KOPT-K1 (cell line): ENCODE data around the gene COA8.

Experiments
- H3K27ac ChIP-seq: fragments of 200-600 bp; sonication (generic); 2 replicates; pipeline ENCODE4 v1.5.1; 2016; ENCODE audit warnings: antibody characterized with exemption, mild to moderate bottlenecking, low read depth, low read length; ENCODE audit not compliant: poor library complexity, severe bottlenecking
- H3K36me3 ChIP-seq: fragments of 200-600 bp; sonication (generic); 2 replicates; pipeline ENCODE4 v1.5.1; 2017; ENCODE audit warnings: antibody characterized with exemption, mild to moderate bottlenecking, low read length, moderate library complexity; ENCODE audit not compliant: insufficient read depth
- H3K9me3 ChIP-seq: fragments of 200-600 bp; sonication (generic); 2 replicates; pipeline ENCODE4 v1.5.1; 2017; ENCODE audit warnings: antibody characterized with exemption, low read length, mild to moderate bottlenecking; ENCODE audit not compliant: insufficient read depth, poor library complexity, severe bottlenecking

COA8 gene

GRCh38 chr14:103625356-103626095 is 62.8 kb downstream of the COA8 start:
- no peaks in the 10 kb centered on the region for H3K9me3 ChIP-seq
- no peak overlapping the region for H3K27ac ChIP-seq
- H3K36me3 ChIP-seq: no peaks in the 10 kb centered on the region

GRCh38 chr14:103626146-103626850 is 63.5 kb downstream of the COA8 start:
- Histone ChIP-seq H3K9me3 (no peaks in the 10 kb centered on the region), H3K27ac (no peak overlapping the region), H3K36me3 (no peaks in the 10 kb centered on the region)

- Histone ChIP-seq H3K36me3 (peaks cover 7% of the 10 kb centered on the region; the same call in 1 of the 2 replicates), H3K9me3 (no peaks in the 10 kb centered on the region), H3K27ac (no peak overlapping the region)
Observed at GRCh38 chr14:103627073-103628025, 64.6 kb downstream of the COA8 start.

- Histone ChIP-seq H3K36me3 (peaks cover 8% of the 10 kb centered on the region; the same call in 1 of the 2 replicates), H3K27ac (peak overlapping the region; percentile 69), H3K9me3 (no peaks in the 10 kb centered on the region)
Observed at GRCh38 chr14:103628221-103628683, 65.5 kb downstream of the COA8 start.

- Histone ChIP-seq H3K27ac (peak within 1 kb of the TSS; percentile 69), H3K9me3 (no peaks in the 10 kb centered on the region), H3K36me3 (peaks cover 8% of the 10 kb centered on the region; the same call in 1 of the 2 replicates)
Observed at GRCh38 chr14:103628684-103629502, 66.1 kb downstream of the COA8 start, which contains the start of gene KLC1. KLC1 (plus strand) TSS chr14:103629211; CDS start chr14:103654565, 25,354 bp downstream.

- Histone ChIP-seq H3K27ac (peak overlapping the region; percentile 69), H3K9me3 (no peaks in the 10 kb centered on the region), H3K36me3 (peaks cover 8% of the 10 kb centered on the region; the same call in 1 of the 2 replicates)
Observed at GRCh38 chr14:103629503-103630121, 66.9 kb downstream of the COA8 start.

- no peaks in the 10 kb centered on the region for H3K9me3 ChIP-seq
- peaks cover 8% of the 10 kb centered on the region; the same call in 1 of the 2 replicates for H3K36me3 ChIP-seq
- H3K27ac ChIP-seq: peak overlapping the region; percentile 69
Observed at GRCh38 chr14:103630364-103631108, 67.8 kb downstream of the COA8 start.

- no peak overlapping the region for H3K27ac ChIP-seq
- peaks cover 12% of the 10 kb centered on the region; the same call in 1 of the 2 replicates for H3K36me3 ChIP-seq
- H3K9me3 ChIP-seq: no peaks in the 10 kb centered on the region
Observed at GRCh38 chr14:103633391-103633790, 70.6 kb downstream of the COA8 start.

- no peaks in the 10 kb centered on the region for H3K9me3 ChIP-seq
- no peak overlapping the region for H3K27ac ChIP-seq
- peaks cover 12% of the 10 kb centered on the region; the same call in 1 of the 2 replicates for H3K36me3 ChIP-seq
Observed at GRCh38 chr14:103634156-103634555, 71.4 kb downstream of the COA8 start.

- no peak overlapping the region for H3K27ac ChIP-seq
- no peaks in the 10 kb centered on the region for H3K9me3 ChIP-seq
- peaks cover 4% of the 10 kb centered on the region; the same call in 1 of the 2 replicates for H3K36me3 ChIP-seq
Observed at GRCh38 chr14:103638594-103638993, 75.8 kb downstream of the COA8 start.
